RWPE2 (cell line): Measurements from ENCODE around the gene ZFP36.

Source experiments
- ATAC-seq: fragments of 200-7000 bp; cut with Tn5 transposase; 3 replicates; pipeline ENCODE4 v1.9.1; 2021; ENCODE audit warnings: low read depth
- DNase-seq: peaks from one replicate; pipeline ENCODE4 v3.0.0-alpha.2; 2020; ENCODE audit warnings: low spot score
- H3K27ac ChIP-seq: fragments of 450-650 bp; 2 replicates; pipeline ENCODE4 v1.5.1; 2017; ENCODE audit warnings: mild to moderate bottlenecking; ENCODE audit not compliant: poor library complexity, severe bottlenecking
- H3K27me3 ChIP-seq: fragments of 250-450 bp; sonication (Bioruptor Pico); 2 replicates; pipeline ENCODE4 v1.5.1; 2021; ENCODE audit warnings: mild to moderate bottlenecking, moderate library complexity; ENCODE audit not compliant: insufficient read depth, poor library complexity, severe bottlenecking
- H3K36me3 ChIP-seq: fragments of 250-450 bp; sonication (Bioruptor Pico); 2 replicates; pipeline ENCODE4 v1.5.1; 2020; ENCODE audit warnings: low read depth, mild to moderate bottlenecking, moderate library complexity
- H3K4me1 ChIP-seq: fragments of 250-450 bp; sonication (Bioruptor Pico); 2 replicates; pipeline ENCODE4 v1.5.1; 2021; ENCODE audit warnings: mild to moderate bottlenecking, moderate library complexity; ENCODE audit not compliant: insufficient read depth, poor library complexity, severe bottlenecking
- H3K4me3 ChIP-seq: fragments of 250-450 bp; sonication (Bioruptor Pico); 2 replicates; pipeline ENCODE4 v1.5.1; 2021; ENCODE audit warnings: mild to moderate bottlenecking, moderate library complexity; ENCODE audit not compliant: severe bottlenecking
- H3K9me3 ChIP-seq: fragments of 250-450 bp; sonication (Bioruptor Pico); 2 replicates; pipeline ENCODE4 v1.5.1; 2021; ENCODE audit warnings: mild to moderate bottlenecking, moderate library complexity; ENCODE audit not compliant: severe bottlenecking
- TF ChIP-seq, protein P1 (sequence below): fragments of 450-650 bp; IDR thresholded peaks from one replicate; pipeline ENCODE4 v1.5.1; 2017; ENCODE audit warnings: mild to moderate bottlenecking, moderate library complexity; ENCODE audit not compliant: poor library complexity, severe bottlenecking

ZFP36 gene

DNA sequence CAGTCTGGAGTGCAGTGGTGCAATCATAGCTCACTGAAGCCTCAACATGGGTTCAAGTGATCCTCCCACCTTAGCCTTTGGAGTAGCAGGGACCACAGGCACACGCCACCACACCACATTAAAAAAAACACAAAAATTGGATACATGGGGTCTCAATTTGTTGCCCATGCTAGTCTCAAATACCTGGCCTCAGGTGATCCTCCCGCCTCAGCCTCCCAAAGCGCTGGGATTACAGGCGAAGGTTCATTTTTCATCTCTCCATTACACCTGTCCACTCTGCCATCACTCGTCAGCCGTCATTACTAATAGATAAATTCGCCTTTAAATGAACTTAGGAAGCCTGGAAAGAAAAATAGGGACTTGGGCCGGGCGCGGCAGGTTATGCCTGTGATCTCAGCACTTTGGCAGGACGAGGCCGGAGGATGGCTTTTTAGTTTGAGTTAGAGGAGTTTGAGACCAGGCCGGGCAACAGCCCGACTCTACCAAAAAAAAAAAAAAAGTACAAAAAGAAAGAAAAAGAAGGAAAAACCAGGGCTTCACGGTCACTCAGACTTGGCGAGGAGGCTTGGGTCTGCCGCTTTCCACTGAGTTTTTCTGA, 38.0 kb downstream of the ZFP36 start:
- peak overlapping the region; percentile 57 for H3K27ac ChIP-seq

DNA sequence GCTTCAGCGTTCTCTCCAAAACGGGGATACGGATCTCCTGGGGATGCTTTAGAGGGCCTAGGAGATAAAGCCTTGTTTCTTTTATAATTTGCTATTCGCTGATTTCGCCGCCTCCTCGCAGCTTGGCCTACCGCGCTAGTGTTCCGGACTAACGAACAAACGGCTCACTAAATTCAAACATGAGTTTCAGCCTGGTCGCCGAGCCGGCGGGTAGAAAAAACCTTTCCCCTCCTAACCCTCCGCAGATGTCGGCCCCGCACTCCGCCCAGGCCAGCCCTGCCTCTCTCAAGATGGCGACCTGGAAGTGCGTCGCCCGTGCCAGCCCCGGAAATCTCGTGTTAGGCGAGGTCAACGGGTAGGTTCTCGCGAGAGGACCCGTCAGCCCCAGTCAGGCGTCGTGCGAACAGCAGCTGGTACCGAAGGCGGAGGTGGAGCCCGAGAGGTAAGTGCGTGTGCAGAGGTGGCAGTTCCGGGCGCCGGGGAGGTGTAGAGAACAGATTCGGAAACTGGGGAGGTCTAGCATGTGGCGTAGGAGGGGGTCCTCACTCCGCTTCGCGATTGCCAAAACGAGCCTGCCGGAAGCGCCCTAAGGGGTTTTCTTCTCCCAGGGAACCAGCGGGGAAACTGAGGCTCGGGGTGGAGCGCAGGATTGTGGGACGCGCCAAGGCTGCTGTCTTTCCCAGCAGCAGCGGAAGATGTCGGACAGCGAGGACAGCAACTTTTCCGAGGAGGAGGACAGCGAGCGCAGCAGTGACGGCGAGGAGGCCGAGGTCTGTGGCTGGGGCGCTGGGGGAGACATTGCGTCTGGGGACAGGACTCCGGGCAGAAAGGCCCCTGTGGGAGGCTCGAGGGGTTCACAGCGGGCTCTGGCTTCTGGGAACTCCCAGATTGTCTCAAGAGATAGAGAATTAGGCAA, 38.8 kb downstream of the ZFP36 start, which contains the start of gene SUPT5H:
Gene SUPT5H (plus strand): TSS at position 387 of the 916 bp plus-strand sequence. CDS start 309 bp downstream, at position 696.
- peaks cover 15% of the 10 kb centered on the region for H3K36me3 ChIP-seq
- TF ChIP-seq, protein P1, sequence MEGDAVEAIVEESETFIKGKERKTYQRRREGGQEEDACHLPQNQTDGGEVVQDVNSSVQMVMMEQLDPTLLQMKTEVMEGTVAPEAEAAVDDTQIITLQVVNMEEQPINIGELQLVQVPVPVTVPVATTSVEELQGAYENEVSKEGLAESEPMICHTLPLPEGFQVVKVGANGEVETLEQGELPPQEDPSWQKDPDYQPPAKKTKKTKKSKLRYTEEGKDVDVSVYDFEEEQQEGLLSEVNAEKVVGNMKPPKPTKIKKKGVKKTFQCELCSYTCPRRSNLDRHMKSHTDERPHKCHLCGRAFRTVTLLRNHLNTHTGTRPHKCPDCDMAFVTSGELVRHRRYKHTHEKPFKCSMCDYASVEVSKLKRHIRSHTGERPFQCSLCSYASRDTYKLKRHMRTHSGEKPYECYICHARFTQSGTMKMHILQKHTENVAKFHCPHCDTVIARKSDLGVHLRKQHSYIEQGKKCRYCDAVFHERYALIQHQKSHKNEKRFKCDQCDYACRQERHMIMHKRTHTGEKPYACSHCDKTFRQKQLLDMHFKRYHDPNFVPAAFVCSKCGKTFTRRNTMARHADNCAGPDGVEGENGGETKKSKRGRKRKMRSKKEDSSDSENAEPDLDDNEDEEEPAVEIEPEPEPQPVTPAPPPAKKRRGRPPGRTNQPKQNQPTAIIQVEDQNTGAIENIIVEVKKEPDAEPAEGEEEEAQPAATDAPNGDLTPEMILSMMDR: no peak

More for the DNA sequence above, 38.0 kb downstream of the ZFP36 start:
- peaks cover 13% of the 10 kb centered on the region for H3K36me3 ChIP-seq
- peaks cover 13% of the 10 kb centered on the region for H3K4me1 ChIP-seq
- TF ChIP-seq, protein P1: no peak
- H3K27me3 ChIP-seq: no peaks in the 10 kb centered on the region
- no peaks in the 10 kb centered on the region for H3K9me3 ChIP-seq
- DNase-seq (no peak), ATAC-seq (no peak)
- peak overlapping the region; percentile 76 for H3K4me3 ChIP-seq

DNA sequence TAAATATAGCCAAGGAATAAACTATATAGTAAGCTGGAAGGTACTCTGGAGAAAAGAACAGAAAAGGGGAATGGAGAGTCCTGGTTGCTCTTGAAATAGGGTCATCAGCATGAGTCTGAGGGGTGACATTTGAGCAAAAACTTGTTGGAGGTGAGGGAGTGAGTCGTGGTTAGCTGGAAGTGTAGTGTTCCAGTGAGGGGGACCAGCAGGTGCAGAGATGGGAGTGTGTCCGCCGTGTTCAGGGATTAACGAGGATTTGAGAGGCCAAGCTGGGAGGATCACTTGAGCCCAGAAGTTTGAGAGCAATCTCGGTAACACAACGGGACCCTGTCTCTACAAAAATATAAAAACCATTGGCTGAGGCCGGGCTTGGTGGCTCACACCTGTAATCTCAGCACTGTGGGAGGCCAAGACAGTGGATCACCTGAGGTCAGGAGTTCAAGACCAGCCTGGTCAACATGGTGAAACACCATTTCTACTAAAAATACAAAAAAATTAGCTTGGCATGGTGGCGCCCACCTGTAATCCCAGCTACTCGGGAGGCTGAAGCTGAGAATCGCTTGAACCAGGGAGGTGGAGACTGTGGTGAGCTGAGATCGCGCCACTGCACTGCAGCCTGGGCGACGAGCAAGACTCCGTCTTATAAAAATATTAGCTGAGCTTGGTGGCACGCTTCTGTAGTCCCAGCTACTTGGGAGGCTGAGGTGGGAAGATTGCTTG, 39.9 kb downstream of the ZFP36 start:
- no peak for DNase-seq
- Histone ChIP-seq H3K27me3 (no peaks in the 10 kb centered on the region), H3K4me1 (peaks cover 13% of the 10 kb centered on the region), H3K27ac (peak overlapping the region; percentile 57), H3K9me3 (no peaks in the 10 kb centered on the region), H3K36me3 (peaks cover 21% of the 10 kb centered on the region), H3K4me3 (peak overlapping the region; percentile 76)
- ATAC-seq: no peak
- TF ChIP-seq, protein P1: no peak

More for the DNA sequence above, 38.8 kb downstream of the ZFP36 start, which contains the start of gene SUPT5H:
- no peaks in the 10 kb centered on the region for H3K27me3 ChIP-seq
- H3K4me1 ChIP-seq: peaks cover 13% of the 10 kb centered on the region
- no peaks in the 10 kb centered on the region for H3K9me3 ChIP-seq
- H3K4me3 ChIP-seq: peak within 1 kb of the TSS; percentile 76
- DNase-seq: peak; percentile 98
- ATAC-seq: peak; percentile 94
- H3K27ac ChIP-seq: peak within 1 kb of the TSS; percentile 57

DNA sequence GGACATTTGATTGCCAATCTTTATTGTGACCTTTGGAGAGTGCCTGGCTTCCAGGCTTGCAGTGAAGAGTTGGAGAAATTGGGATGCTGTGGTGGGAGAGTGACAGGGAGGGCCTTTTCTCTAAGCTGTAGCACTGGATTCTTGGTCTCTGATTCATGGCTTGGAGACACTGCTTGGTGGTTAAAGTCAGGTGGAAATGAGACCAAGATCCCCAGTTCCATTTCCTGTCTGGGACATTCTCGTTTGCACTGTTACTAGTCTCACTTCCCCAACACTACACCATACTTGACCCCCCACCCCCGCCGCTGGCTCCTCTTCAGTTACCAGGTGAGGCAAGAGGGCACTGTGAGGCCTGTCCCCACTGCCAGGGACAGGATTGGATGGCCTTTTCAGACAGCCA, 41.6 kb downstream of the ZFP36 start:
- ATAC-seq: 0 out of 3 replicates have a peak, but pooled peaks have one; percentile 14
- H3K36me3 ChIP-seq: peaks cover 38% of the 10 kb centered on the region
- H3K27ac ChIP-seq: peak overlapping the region; percentile 31
- TF ChIP-seq, protein P1: no peak
- H3K27me3 ChIP-seq: no peaks in the 10 kb centered on the region
- no peaks in the 10 kb centered on the region for H3K9me3 ChIP-seq
- H3K4me3 ChIP-seq: no peak overlapping the region
- DNase-seq: no peak
- H3K4me1 ChIP-seq: peaks cover 13% of the 10 kb centered on the region
